Lung (tissue), 12 donors: Measurements from ENCODE around the gene NMNAT1. TPM values are rescaled to one million over a fixed set of nuclear protein-coding genes. Genes with fewer than 3 reads are reported as not detected.
"Not testable (repeated sequence)": the region's sequence is repeated elsewhere in the genome, so short reads cannot be mapped to it uniquely, and the experiment has no call there.

Experiments used
- ATAC-seq: fragments of 200-7000 bp; cut with Tn5 transposase; one replicate; pipeline ENCODE4 v1.9.1; 2020; ENCODE audit warnings: moderate number of reproducible peaks; ENCODE audit not compliant: insufficient read depth, low FRiP score
- DNase-seq, 3 donors: peaks; one replicate each; pipeline ENCODE4 v3.0.0-alpha.2; 2013 to 2017
- H3K27ac ChIP-seq, 2 donors: one replicate each; pipeline ENCODE4 v1.5.1; 2013; ENCODE audit warnings: mild to moderate bottlenecking in 2 of 2, moderate library complexity in 2 of 2, control low read depth in 1 of 2, inconsistent platforms in 1 of 2, low read depth in 1 of 2, low read length in 1 of 2
- H3K27me3 ChIP-seq, 3 donors: one replicate each; pipeline ENCODE4 v1.5.1; 2013; ENCODE audit warnings: low read length in 2 of 3; ENCODE audit not compliant: control insufficient read depth in 3 of 3, insufficient read depth in 3 of 3
- H3K36me3 ChIP-seq, 4 donors: one replicate each; pipeline ENCODE4 v1.5.1; 2013; ENCODE audit warnings: low read length in 4 of 4, mild to moderate bottlenecking in 1 of 4, moderate library complexity in 1 of 4; ENCODE audit not compliant: control insufficient read depth in 4 of 4, insufficient read depth in 4 of 4
- H3K4me1 ChIP-seq, 5 donors: one replicate each; pipeline ENCODE4 v1.5.1; 2013; ENCODE audit warnings: low read length in 5 of 5, mild to moderate bottlenecking in 2 of 5, moderate library complexity in 1 of 5; ENCODE audit not compliant: control insufficient read depth in 5 of 5, insufficient read depth in 5 of 5
- H3K4me3 ChIP-seq: one replicate; pipeline ENCODE4 v1.5.1; 2013; ENCODE audit warnings: mild to moderate bottlenecking, control low read depth, moderate library complexity
- H3K9ac ChIP-seq, 2 donors: one replicate each; pipeline ENCODE4 v1.5.1; 2013; ENCODE audit warnings: low read length in 2 of 2, control low read depth in 1 of 2; ENCODE audit not compliant: insufficient read depth in 1 of 2
- H3K9me3 ChIP-seq, 4 donors: one replicate each; pipeline ENCODE4 v1.5.1; 2013; ENCODE audit warnings: low read length in 3 of 4, mild to moderate bottlenecking in 1 of 4, moderate library complexity in 1 of 4; ENCODE audit not compliant: control insufficient read depth in 4 of 4, insufficient read depth in 3 of 4
- WGBS, 2 donors: extraction: QIAGEN DNeasy Blood & Tissue Kit; methylation state at CpG; one replicate each; pipeline ENCODE4 v1.1.7; 2013; 5-methylcytosine and 5-hydroxymethylcytosine counted together
- polyA plus RNA-seq, 2 donors: library from polyadenylated mRNA; stranded (reverse); fragments of 200-250 nt; gene quantifications; one replicate each; pipeline ENCODE4 v1.2.1, GENCODE V29; 2013
- total RNA-seq, 2 donors: library from RNA; depleted of rRNA in 1 of 2; stranded (reverse); fragments of >200 nt in 1 of 2; gene quantifications; one replicate each; pipeline ENCODE4 v1.2.1, GENCODE V29; 2014 to 2021
- TF ChIP-seq, protein P1 (sequence below): IDR thresholded peaks from 2 replicates; pipeline ENCODE4 v1.5.1; 2012; ENCODE audit warnings: mild to moderate bottlenecking; ENCODE audit errors: control extremely low read depth, extremely low read depth
- donor health status: control.
- donor health status: control.
- donor health status: Bipolar disorder and iron deficiency.
- donor health status: healthy.
- donor health status: DM: yes; HTN: yes; CAD: no.

NMNAT1 gene
- total and polyA plus RNA-seq, 4 donors, result 4.1 to 8.6 (median 6.8) TPM

DNA sequence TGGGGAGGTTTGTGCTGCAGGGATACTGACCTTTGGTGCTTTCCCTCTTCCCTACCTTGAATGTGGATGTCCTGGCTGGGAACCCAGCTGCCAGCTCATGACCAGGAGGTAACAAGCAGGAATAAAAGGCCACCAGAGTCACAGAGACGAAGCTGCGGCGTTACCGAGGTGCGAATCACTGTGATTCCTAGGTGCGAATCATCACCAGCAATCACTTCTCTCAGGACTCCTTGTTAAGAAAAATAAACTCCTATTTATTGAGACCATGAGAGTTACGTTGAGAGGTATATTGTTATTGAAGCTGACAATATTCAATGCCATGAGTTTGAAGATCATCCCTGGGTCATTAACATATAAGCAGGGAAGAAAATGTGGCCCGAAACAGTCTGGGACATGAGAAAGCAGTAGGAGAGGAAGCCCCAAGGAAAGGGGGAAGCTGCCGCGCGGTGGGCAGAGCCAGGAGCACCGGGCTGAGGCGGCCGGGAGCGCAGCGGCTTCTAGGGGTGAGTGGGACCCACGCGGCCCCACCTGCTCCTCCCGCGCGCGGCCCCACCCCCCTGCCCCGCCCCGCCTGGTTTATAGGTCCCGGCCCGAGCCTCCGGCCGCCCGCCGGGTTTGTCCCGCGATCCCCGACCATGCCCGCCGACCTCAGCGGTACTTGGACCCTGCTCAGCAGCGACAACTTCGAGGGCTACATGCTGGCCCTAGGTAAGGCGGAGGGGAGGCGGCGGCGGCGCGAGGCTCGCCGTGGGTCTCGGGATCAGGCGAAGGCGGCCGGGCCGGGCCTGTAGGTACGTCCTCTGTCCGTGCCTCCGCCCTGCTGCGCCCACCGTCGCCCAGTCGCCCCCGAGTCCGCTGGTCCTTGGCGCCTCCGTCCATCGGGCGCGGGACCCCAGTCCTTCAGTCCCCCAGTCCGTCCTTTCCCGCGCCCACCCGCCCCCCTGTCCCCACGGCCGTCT lies 53.6 kb downstream of the NMNAT1 start, which contains the start of gene RBP7:
Gene RBP7 (plus strand): TSS at position 605 of the 959 bp plus-strand sequence. CDS start 31 bp downstream, at position 636.
- 7% methylated on average over 43 to 71 of the region's 71 CpGs for WGBS, 2 donors
- peak within 1 kb of the TSS in 1 of 2 donors; percentile 5 for H3K27ac ChIP-seq
- peaks cover 0 to 28% (median 27%) of the 10 kb centered on the region in 3 donors for H3K27me3 ChIP-seq
- DNase-seq (peak in 1 of 3 donors; percentile 16), ATAC-seq (peak; percentile 25)
- H3K4me3 ChIP-seq, result peak within 1 kb of the TSS; percentile 39
- no peak within 1 kb of the TSS for H3K9ac ChIP-seq
- TF ChIP-seq, protein P1, sequence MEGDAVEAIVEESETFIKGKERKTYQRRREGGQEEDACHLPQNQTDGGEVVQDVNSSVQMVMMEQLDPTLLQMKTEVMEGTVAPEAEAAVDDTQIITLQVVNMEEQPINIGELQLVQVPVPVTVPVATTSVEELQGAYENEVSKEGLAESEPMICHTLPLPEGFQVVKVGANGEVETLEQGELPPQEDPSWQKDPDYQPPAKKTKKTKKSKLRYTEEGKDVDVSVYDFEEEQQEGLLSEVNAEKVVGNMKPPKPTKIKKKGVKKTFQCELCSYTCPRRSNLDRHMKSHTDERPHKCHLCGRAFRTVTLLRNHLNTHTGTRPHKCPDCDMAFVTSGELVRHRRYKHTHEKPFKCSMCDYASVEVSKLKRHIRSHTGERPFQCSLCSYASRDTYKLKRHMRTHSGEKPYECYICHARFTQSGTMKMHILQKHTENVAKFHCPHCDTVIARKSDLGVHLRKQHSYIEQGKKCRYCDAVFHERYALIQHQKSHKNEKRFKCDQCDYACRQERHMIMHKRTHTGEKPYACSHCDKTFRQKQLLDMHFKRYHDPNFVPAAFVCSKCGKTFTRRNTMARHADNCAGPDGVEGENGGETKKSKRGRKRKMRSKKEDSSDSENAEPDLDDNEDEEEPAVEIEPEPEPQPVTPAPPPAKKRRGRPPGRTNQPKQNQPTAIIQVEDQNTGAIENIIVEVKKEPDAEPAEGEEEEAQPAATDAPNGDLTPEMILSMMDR, result no peak
- no peaks in the 10 kb centered on the region for H3K9me3 ChIP-seq
- no peaks in the 10 kb centered on the region for H3K36me3 ChIP-seq
- H3K4me1 ChIP-seq, result peaks cover 0 to 9% (median 0%) of the 10 kb centered on the region in 5 donors

DNA sequence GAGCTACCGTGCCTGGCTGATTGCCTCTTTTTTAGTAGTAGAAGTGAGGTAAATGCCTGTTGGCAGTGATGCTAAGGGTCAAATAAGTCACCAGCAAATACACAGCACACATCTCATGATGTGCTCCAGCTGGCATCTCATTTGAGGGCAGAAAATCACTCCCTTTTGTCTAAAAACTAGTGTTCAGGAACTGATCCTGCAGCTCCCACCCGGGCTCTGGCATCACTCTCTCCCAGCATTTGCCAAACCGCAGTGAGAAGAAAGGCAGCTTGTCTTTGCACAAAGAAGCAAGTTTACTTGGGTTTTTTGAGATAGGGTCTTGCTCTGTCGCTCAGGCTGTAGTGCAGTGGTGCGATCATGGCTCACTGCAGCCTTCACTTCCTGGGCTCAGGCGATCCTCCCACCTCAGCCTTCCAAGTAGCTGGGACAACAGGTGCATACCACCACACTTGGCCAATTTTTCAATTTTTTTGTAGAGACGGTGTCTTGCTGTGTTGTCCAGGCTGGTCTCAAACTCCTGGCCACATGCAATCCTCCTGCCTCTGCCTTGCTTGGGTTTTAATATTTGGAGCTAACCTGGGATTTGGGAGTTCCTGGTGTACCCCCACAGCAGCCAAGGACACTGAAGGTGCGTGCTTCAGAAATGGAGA lies 57.9 kb downstream of the NMNAT1 start:
- H3K27ac ChIP-seq, result no peak overlapping the region
- 81 to 87% methylated on average over 8 of the region's 8 CpGs for WGBS, 2 donors

DNA sequence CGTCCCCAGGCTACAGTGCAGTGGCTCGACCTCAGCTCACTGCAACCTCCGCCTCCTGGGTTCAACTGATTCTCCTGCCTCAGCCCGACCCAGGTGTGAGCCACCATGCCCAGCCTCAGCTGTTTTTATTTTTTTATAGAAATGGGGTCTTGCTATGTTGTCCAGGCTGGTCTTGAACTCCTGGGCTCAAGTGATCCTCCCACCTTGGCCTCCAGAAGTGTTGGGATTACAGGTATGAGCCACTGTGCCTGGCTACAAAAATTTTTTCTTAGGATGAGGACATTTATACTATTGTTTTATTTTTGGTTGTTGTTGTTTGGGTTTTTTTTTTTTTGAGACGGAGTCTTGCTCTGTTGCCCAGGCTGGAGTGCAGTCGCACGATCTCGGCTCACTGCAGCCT lies 62.0 kb downstream of the NMNAT1 start:
- H3K4me1 ChIP-seq, H3K27ac ChIP-seq, H3K9ac ChIP-seq, H3K9me3 ChIP-seq, ATAC-seq, H3K27me3 ChIP-seq, DNase-seq, H3K4me3 ChIP-seq, H3K36me3 ChIP-seq: not testable (repeated sequence)
- WGBS, 2 donors, result 94 to 96% methylated on average over 8 of the region's 8 CpGs

More for the DNA sequence above, 57.9 kb downstream of the NMNAT1 start:
- Histone ChIP-seq H3K4me1 (peaks cover 0 to 9% (median 0%) of the 10 kb centered on the region in 5 donors), H3K9me3 (no peaks in the 10 kb centered on the region), H3K4me3 (no peak overlapping the region), H3K9ac (no peak overlapping the region), H3K27me3 (peaks cover 0 to 28% (median 21%) of the 10 kb centered on the region in 3 donors), H3K36me3 (no peaks in the 10 kb centered on the region)
- TF ChIP-seq, protein P1, result no peak
- DNase-seq (no peak), ATAC-seq (no peak)

DNA sequence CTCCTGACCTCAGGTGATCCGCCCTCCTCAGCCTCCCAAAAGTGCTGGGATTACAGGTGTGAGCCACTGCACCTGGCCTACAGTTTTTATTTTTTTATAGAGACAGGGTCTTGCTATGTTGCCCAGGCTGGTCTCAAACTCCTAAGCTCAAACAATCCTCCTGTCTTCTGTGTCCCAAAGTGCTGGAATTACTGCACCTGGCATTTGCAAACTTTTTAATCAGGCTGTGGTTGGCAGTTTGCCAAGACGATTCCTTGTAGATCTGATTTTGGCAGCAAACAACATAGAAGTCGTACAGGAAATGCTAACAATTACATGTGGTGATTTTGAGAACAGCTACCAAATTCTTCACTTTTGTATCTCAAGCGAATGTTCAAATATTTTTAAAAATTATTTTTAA lies 63.9 kb downstream of the NMNAT1 start:
- TF ChIP-seq, protein P1, result no peak
- WGBS, 2 donors, result 63 to 78% methylated on average over 4 of the region's 4 CpGs
- no peaks in the 10 kb centered on the region for H3K9me3 ChIP-seq
- H3K4me1 ChIP-seq, result no peaks in the 10 kb centered on the region
- DNase-seq (peak; percentile 22 to 49 (median 35)), ATAC-seq (no peak)
- no peak overlapping the region for H3K27ac ChIP-seq
- no peak overlapping the region for H3K9ac ChIP-seq
- H3K4me3 ChIP-seq, result no peak overlapping the region
- peaks cover 0 to 2% (median 0%) of the 10 kb centered on the region in 3 donors for H3K27me3 ChIP-seq
- no peaks in the 10 kb centered on the region for H3K36me3 ChIP-seq
